GM21825 (cell line): Measurements from ENCODE around the gene CBY1.
A peak's percentile ranks its signal among the peaks of the same experiment; 100 is the strongest.

ENCODE experiments used
- ATAC-seq: cut with Tn5 transposase; IDR thresholded peaks from one replicate; pipeline ENCODE4 v1.9.1; 2021; ENCODE audit warnings: mild to moderate bottlenecking, moderate library complexity; ENCODE audit not compliant: unreplicated experiment

CBY1 gene

DNA sequence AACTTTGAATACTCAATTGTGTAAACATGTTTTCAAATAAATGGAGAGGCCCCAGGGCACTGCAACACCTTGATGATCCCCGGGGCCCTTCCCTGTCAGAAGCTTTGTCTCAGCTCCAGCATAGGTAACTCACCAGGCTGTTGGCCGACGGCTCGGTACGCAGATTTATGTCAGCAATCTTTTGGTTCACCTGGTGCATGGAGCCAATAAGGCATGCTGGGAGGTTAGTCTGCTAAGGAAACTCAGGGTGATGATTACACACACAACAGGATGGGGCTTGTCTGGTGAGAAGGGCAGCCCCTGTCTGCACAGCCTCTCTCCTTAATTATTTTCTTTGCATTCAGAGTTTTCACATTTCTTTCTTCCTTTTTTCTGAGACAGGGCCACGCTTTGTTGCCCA lies 11.0 kb upstream of the CBY1 start:
- no peak for ATAC-seq

DNA sequence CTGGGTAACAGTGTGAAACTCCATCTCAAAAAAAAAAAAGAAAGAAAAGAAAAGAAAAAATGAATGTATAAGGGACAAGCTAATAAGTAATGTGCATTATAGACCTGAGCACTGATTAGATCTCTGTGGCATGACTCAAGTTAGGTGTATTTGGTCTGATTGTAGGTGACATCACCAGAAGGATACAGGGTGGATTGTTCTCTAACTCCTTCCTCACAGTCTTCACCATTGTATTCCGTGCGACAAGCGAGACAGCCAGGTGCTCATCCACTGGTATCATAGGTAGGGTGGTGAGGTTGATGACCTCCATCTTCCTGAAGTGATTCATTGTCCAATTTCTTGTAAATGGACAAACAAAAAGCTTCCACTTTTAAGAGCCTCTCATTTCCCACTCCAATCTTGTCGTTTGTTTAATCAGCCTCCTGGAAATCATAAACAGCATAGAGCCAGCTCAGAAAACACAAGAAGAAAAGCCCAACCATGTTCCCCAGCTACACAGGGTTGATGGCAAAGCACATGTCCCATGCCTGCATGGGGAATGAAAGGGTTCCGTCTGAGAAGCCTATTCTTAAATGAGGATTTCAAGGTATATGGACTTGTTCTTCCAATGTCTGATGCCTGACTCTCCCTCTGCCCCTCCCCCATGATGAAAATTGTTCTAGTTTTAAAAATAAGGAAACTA lies 6.5 kb upstream of the CBY1 start:
- no peak for ATAC-seq

GRCh38 chr22:38652859-38653258 lies 3.6 kb upstream of the CBY1 start:
- no peak for ATAC-seq

- no peak for ATAC-seq
Measured at GRCh38 chr22:38653741-38654140, 2.7 kb upstream of the CBY1 start.

GRCh38 chr22:38655519-38656255 lies 751 bp upstream of the CBY1 start:
- ATAC-seq, result no peak

DNA sequence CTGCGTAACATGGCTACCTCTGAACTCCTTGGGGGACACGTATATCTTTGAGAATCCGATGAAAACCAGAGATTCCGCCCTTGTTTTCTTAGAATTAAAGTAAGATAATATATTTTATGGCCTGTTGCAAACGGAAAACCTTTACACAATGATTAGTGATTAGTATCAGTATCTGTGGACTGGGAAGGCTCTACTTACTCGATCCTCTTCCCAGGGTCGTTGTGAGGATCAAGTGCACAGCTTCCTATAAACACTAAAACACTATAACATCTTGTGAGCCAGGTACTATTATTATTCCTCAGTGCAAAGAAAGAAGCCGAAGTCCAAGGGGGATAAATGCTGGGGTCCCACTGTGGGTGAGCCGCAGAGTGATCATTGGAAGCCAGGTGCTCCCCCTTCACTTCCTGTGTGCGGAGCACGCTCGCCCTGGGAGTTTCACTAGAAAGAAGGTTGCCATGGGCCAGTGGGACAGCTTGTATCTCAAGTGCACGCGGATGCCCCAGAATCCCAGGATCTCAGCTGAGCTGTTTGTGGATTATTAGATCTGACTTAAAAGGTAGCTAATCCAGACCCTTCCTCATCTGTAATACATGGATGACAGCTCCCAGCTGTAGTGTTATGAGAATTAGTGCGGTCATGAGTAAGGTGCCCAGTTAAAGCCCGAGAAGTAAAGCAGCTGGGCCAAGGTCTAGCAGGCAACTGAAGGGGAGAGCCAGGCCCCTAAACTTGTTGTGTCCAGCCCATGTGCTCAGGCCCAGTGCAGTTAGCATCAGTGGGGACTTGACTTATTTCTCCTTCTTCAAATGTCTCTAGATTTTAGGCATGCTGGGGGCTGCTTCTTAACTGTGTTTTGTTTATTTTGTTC lies 839 bp downstream of the CBY1 start:
- peak; percentile 50 for ATAC-seq

DNA sequence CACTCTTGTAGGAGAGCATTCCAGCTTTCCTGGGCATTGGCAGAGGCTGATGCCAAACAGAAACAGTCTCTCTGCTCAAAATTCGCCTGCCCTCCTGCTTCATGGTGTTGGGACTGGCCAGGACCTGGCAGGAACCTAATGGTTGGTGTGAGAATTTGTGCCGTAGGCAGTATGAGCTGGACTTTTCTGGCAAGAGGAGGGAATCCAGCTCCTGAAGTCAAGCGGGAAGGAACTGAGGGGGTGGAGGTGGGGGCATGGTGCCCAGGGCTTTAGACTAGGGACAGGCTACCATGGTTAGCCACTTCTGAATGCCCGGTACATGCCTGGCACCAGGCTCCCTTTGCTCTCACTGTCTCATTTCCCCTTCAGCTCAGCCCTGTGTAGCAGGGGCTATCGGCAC lies 18.4 kb downstream of the CBY1 start:
- no peak for ATAC-seq

GRCh38 chr22:38675833-38676232 lies 19.4 kb downstream of the CBY1 start:
- no peak for ATAC-seq

GRCh38 chr22:38681582-38682335 lies 25.3 kb downstream of the CBY1 start, which contains the start of gene TOMM22:
TOMM22 (plus strand) TSS chr22:38681957; CDS start chr22:38681979, 22 bp downstream.
- peak; percentile 94 for ATAC-seq

DNA sequence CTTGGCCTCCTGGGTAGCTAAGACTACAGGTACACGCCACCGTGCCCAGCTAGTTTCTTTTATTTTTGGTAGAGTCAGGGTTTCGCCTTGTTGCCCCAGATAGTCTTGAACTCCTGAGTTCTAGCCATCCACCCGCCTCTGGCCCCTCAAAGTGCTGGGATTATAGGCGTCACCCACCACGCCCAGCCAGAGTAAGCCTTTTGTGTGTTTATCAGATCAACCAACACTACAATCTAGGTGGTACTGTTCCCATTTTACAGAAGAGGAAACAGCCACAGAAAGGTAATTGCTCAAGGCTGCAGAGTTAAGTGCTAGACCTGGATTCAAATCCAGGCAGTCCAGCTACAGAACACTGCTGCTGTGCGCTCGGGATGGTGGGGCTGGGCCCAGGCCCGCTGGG lies 28.5 kb downstream of the CBY1 start:
- no peak for ATAC-seq

- ATAC-seq, result no peak
Measured at GRCh38 chr22:38685761-38686160, 29.3 kb downstream of the CBY1 start.

DNA sequence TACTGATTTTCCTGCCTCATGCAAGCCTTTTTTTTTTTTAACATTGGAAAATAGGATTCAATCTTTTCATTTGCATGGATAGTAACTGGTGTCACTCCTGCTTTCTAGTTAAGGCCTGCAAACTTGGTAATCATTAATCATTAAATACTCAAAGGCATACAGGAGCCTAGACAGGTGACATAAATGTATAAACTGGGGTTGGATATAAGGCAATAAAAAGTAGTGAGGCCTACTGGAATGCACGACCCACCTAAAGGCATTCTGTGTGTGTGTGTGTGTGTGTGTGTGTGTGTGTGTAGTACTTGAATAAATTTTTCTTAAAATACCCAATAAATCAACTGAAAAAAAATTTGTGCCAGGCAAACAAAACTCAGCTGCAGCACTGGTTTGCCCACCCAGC lies 33.2 kb downstream of the CBY1 start:
- ATAC-seq, result no peak

GRCh38 chr22:38694049-38694448 lies 37.6 kb downstream of the CBY1 start:
- no peak for ATAC-seq

DNA sequence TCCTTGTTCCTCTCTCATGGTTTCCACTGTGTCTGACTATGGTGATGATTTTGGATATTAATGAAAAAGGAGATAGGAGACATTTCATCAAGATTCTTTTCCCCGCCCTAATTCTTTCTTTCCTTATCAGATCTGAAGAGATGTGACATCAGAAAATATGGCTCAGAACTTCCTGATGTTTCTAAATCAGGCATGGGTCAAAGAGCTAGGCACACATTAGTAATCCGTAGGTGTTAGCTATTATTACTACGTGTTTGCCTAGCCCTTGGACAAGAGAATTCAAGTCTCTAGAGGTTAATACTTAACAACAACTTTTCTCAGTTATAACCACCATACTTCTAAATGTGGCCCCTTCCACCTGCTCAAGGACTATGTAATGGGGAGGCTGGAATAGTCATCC lies 38.5 kb downstream of the CBY1 start:
- ATAC-seq, result no peak

DNA sequence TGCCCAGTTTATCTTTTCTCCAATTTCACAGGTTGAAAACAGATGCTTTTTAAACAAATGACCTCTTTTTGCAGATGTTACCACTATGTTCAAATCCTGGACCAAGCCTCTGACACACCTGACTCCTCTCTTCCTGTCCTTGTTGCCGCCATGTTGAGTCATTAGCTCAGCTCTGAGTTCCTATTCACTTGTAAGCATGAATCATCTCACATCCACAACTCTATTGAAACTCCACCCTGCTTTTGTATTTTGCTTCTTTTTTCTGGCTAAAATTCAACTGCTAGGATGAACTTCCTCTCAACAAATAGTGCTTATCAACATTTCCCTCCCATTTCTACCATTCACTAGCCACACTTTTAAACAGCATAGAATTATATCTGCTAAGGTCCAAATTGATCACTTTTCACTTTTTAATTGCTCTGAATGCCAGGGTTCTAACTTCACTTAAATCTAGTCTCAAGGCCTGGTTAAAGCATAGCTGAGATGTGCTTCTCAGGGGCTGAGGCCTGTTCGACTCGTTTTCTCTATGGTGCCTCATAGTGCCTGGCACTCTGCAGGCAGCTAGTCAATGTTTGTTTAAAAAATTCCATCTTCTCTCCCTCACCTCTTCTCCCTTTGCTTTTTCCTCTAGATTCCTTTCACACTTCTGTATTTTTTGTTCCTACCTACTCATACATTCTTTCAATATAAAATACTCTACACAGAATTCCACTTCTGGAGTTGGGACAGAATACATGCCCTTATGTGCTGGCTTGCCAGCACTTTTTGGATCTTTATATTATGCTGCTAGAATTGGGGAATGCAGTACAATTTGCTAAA lies 40.4 kb downstream of the CBY1 start:
- no peak for ATAC-seq

DNA sequence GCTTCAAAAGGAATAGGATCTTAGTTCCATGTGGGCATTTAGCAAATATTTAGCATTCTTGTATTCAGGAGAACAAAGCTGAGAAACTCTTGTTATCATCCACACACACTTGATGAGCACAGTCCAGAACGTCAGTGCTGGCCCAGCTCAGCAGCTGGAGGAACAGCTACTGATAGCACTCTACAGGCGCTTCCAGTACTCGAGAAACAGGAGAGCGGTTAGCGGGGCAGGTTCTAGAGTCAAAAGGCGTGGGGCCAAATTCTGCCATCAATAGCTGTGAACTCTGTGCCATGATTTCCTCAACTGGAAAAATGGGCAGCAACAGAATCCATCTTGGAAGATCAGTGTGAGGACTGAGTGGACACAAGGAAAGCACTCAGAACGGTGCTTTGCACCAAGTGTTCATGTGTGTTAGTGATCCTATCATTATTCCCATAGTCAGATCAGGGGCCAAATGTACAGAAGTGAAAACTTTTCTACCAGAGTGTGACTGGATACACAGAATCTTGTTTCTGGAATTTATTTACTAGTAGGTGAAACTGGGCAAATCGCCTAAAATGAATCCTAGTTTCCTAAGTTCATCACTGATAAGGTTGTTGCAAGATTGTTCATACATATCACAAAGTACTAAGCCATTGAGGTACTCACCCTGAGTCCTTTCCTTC lies 41.1 kb downstream of the CBY1 start:
- no peak for ATAC-seq

DNA sequence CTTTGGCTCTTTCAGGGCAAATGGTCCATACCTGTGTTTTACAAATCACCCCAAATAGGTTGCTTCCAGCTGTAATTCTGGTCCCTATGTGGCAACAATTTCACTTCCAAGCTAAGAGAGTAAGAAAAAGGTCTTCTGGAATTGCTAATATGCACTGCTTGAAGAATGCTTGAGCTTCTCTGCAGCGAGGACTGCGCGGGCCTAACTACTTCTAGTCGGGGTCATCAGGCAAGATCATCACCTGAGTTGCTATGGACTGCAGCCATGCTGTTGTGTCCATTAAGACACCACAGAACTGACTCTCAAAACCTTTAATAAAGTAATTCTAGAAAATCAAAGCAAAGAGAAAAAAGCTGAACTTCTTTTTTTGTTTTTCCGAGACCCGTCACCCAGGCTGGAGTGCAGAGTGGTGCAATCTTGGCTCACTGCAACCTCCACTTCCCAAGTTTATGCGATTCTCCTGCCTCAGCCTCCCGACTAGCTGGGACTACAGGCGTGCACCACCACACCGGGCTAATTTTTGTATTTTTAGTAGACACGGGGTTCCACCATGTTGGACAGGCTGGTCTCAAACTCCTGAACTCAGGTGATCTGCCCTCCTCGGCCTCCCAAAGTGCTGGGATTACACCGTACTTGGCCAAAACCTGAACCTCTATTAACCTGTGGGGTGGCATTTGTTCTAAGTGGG lies 42.1 kb downstream of the CBY1 start:
- ATAC-seq, result no peak

DNA sequence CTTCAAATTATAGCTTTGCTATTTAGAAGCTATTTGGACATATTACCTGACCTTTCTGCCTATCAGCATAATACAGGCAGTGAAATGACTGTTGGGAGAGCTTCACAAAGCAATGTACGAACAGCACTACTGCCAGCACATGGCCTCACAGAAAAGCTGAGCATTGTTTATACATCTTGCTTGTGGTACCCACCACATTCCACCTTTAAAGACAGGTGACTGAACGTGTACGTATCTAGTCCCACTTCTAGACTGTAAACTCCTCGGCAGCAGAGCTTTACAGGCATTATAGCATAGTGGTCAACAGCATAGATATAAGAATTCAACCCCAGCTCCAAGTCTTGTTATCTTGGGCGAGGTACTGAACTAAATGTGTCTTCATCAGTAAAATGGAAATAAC lies 42.7 kb downstream of the CBY1 start:
- no peak for ATAC-seq

DNA sequence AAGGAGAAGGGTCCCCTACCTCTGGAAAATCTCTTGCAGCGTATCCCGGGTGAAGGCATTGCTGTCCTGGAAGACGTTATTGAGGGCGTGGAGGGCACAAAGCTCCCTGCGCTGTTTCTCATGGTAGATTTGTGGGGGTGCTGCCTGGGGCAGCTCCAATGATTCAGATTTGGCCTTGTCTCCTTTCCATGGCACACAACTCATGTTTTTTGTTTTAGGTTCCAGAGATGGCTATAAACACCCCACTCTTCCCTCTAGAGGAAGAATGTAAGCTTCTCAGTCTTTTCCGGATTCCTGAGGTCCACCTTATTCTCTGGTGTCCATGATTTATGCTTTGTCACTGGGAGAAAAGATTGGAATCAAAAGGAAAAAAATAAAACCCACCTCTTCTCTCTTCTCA lies 43.3 kb downstream of the CBY1 start:
- no peak for ATAC-seq
